Esophagus (tissue), 2 donors: ENCODE results near the gene MASP1. TPM values are rescaled to one million over a fixed set of nuclear protein-coding genes. Genes with fewer than 3 reads are reported as not detected.

Source experiments
- H3K27ac ChIP-seq, 2 donors: one replicate each; pipeline ENCODE4 v1.5.1; 2013; ENCODE audit warnings: low read depth in 2 of 2, mild to moderate bottlenecking in 2 of 2, inconsistent platforms in 1 of 2, low read length in 1 of 2, moderate library complexity in 1 of 2
- H3K27me3 ChIP-seq, 2 donors: one replicate each; pipeline ENCODE4 v1.6.1; 2013; ENCODE audit warnings: low read length in 2 of 2, control low read depth in 1 of 2, mild to moderate bottlenecking in 1 of 2; ENCODE audit not compliant: insufficient read depth in 2 of 2, control insufficient read depth in 1 of 2
- H3K36me3 ChIP-seq, 2 donors: one replicate each; pipeline ENCODE4 v1.6.1; 2013; ENCODE audit warnings: low read length in 1 of 2; ENCODE audit not compliant: control insufficient read depth in 2 of 2, insufficient read depth in 2 of 2
- H3K4me1 ChIP-seq, 2 donors: one replicate each; pipeline ENCODE4 v1.6.1; 2013; ENCODE audit warnings: low read length in 1 of 2; ENCODE audit not compliant: control insufficient read depth in 2 of 2, insufficient read depth in 2 of 2
- H3K4me3 ChIP-seq, 2 donors: one replicate each; pipeline ENCODE4 v1.5.1; 2013; ENCODE audit warnings: low read length in 2 of 2, mild to moderate bottlenecking in 2 of 2, low read depth in 1 of 2, moderate library complexity in 1 of 2
- H3K9me3 ChIP-seq, 2 donors: one replicate each; pipeline ENCODE4 v1.6.1; 2013; ENCODE audit warnings: mild to moderate bottlenecking in 2 of 2, low read depth in 1 of 2, low read length in 1 of 2, moderate library complexity in 1 of 2; ENCODE audit not compliant: control insufficient read depth in 2 of 2, insufficient read depth in 1 of 2
- WGBS, 2 donors: extraction: QIAGEN DNeasy Blood & Tissue Kit; methylation state at CpG; one replicate each; pipeline ENCODE4 v1.1.7; 2013; 5-methylcytosine and 5-hydroxymethylcytosine counted together
- polyA plus RNA-seq, 2 donors: library from polyadenylated mRNA; stranded (reverse); fragments of 200-250 nt; gene quantifications; one replicate each; pipeline ENCODE4 v1.2.3, GENCODE V29; 2013
- donor health status: healthy with polysubstance abuse.
- donor health status: Bipolar disorder and iron deficiency.

The MASP1 gene, protein sequence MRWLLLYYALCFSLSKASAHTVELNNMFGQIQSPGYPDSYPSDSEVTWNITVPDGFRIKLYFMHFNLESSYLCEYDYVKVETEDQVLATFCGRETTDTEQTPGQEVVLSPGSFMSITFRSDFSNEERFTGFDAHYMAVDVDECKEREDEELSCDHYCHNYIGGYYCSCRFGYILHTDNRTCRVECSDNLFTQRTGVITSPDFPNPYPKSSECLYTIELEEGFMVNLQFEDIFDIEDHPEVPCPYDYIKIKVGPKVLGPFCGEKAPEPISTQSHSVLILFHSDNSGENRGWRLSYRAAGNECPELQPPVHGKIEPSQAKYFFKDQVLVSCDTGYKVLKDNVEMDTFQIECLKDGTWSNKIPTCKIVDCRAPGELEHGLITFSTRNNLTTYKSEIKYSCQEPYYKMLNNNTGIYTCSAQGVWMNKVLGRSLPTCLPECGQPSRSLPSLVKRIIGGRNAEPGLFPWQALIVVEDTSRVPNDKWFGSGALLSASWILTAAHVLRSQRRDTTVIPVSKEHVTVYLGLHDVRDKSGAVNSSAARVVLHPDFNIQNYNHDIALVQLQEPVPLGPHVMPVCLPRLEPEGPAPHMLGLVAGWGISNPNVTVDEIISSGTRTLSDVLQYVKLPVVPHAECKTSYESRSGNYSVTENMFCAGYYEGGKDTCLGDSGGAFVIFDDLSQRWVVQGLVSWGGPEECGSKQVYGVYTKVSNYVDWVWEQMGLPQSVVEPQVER
- polyA plus RNA-seq, result under 1 TPM; 0.14 to 0.93 TPM

GRCh38 chr3:187291512-187292132, at the start of gene MASP1:
MASP1 (minus strand) TSS chr3:187291737; CDS start chr3:187291632, 105 bp downstream.
- Histone ChIP-seq H3K27me3 (no peaks in the 10 kb centered on the region), H3K4me3 (peak within 1 kb of the TSS in 1 of 2 donors; percentile 7), H3K9me3 (no peaks in the 10 kb centered on the region), H3K27ac (peak within 1 kb of the TSS in 1 of 2 donors; percentile 47), H3K36me3 (no peaks in the 10 kb centered on the region), H3K4me1 (peaks cover 0 to 3% of the 10 kb centered on the region in 2 donors)
- 19 to 25% methylated on average over 10 of the region's 10 CpGs for WGBS, 2 donors

DNA sequence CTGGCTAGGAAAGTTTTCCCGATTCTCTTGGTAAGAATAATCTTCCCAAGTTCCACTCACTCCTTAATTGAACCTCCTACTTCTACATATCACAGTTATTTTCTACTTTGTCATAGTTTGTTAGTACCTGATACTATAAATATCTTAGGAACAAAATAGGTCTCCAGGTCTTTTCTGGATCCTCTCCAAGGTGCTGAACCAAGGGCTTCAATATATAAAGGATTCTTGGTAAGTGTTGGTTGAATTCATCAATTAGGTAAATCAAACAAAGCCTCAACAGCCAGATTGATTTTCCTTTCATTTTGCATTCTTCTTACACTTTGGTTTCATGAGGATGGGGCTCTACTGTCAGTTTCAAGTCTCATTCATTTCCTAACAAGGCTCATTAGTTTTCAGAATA, 49.0 kb upstream of the MASP1 start:
- no peaks in the 10 kb centered on the region for H3K4me1 ChIP-seq
- no peak overlapping the region for H3K27ac ChIP-seq
- H3K27me3 ChIP-seq, result no peaks in the 10 kb centered on the region
- no peak overlapping the region for H3K4me3 ChIP-seq
- H3K9me3 ChIP-seq, result no peaks in the 10 kb centered on the region
- no peaks in the 10 kb centered on the region for H3K36me3 ChIP-seq
- 73 to 79% methylated on average over 1 of the region's 1 CpG for WGBS, 2 donors

DNA sequence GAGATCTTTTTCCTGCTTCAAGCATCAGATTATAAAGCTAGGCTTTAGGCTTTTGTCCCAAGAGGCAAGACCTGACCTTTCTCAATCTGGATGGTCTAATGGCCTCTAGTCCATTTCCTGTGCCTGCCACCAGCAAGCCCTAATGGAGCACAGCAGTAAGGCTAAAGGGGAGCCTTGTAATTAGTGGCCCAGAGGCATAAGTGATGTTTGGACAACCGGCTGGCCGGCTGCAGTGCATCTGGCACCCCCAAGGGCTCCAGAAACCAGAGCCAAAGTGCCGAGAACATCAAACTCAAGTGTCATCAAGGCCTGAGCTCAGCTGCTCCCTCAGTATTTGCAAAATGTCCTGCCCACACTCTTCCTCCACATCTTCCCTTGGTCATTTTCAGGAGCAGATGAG, 44.8 kb upstream of the MASP1 start:
- H3K4me3 ChIP-seq, result no peak overlapping the region
- WGBS, 2 donors, result 54 to 74% methylated on average over 3 of the region's 3 CpGs
- H3K36me3 ChIP-seq, result no peaks in the 10 kb centered on the region
- peaks cover 0 to 2% of the 10 kb centered on the region in 2 donors for H3K9me3 ChIP-seq
- no peak overlapping the region for H3K27ac ChIP-seq
- no peaks in the 10 kb centered on the region for H3K4me1 ChIP-seq
- no peaks in the 10 kb centered on the region for H3K27me3 ChIP-seq

- no peaks in the 10 kb centered on the region for H3K27me3 ChIP-seq
- no peak overlapping the region for H3K4me3 ChIP-seq
- 86 to 93% methylated on average over 4 of the region's 4 CpGs for WGBS, 2 donors
- no peaks in the 10 kb centered on the region for H3K4me1 ChIP-seq
- peaks cover 0 to 2% of the 10 kb centered on the region in 2 donors for H3K9me3 ChIP-seq
- H3K36me3 ChIP-seq, result no peaks in the 10 kb centered on the region
- H3K27ac ChIP-seq, result no peak overlapping the region
Observed at GRCh38 chr3:187334904-187335303, 43.4 kb upstream of the MASP1 start.

DNA sequence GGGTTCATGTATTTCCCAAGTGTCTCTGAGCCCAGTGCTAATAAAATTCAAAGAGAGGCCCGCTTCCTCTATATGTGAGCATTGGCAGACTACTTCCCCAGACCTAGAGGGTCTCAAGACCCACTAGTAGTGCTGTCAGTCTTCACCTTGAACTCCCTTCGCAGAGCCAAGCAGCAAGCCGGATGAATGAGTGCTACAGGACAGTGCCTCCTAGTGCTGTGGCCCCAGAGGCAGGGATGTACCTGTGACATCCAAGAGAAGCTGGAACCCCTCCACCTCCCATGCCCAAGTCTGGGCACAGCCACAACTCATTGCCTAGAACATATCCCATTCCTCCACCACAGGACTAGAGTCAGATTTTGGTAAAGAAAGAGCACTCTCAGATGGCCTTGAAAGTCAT, 37.2 kb upstream of the MASP1 start:
- no peak overlapping the region for H3K27ac ChIP-seq
- peaks cover 0 to 2% of the 10 kb centered on the region in 2 donors for H3K9me3 ChIP-seq
- WGBS, 2 donors, result 90 to 94% methylated on average over 3 of the region's 3 CpGs
- no peak overlapping the region for H3K4me3 ChIP-seq
- H3K4me1 ChIP-seq, result no peaks in the 10 kb centered on the region
- no peaks in the 10 kb centered on the region for H3K36me3 ChIP-seq
- H3K27me3 ChIP-seq, result no peaks in the 10 kb centered on the region

DNA sequence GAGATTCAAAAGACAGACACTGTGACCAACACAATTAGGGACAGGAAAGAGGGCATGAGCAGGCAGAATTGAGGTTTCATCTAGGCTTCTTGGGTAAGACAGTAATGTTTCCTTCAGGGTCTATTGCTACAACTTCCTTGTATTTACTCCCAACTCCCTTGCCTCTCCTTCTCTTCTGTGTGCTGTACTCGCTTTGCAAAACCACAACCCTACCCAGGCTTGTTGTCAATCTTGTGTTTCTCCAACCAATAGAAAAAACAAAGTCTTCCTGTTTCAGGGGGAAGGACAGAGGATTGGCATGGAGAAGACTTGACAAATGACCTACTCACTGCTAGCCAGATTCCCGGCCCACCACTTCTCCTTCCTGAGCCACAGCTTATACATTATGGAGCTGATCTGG, 36.3 kb upstream of the MASP1 start:
- WGBS, 2 donors, result 64 to 69% methylated on average over 2 of the region's 2 CpGs
- Histone ChIP-seq H3K4me3 (no peak overlapping the region), H3K9me3 (peaks cover 0 to 2% of the 10 kb centered on the region in 2 donors), H3K36me3 (no peaks in the 10 kb centered on the region), H3K27me3 (no peaks in the 10 kb centered on the region), H3K4me1 (no peaks in the 10 kb centered on the region), H3K27ac (no peak overlapping the region)

DNA sequence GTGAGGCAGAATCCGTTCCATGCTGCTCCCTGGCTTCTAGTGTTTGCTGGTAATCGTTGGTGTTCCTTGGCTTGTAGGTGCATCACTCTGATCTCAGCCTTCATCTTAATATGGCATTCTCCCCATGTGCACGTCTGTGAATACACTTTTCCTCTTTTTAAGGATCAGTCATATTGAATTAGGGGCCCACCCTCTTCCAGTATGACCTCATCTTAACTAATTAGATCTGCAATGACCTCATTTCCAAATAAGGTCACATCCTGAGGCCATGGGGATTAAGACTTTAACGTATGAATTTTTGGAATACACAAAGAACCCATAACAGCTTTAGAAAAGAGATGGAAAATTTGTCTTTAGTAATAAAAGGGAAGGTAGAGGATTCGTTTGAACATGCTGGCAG, 34.1 kb upstream of the MASP1 start:
- Histone ChIP-seq H3K27me3 (no peaks in the 10 kb centered on the region), H3K36me3 (no peaks in the 10 kb centered on the region), H3K4me3 (no peak overlapping the region), H3K4me1 (no peaks in the 10 kb centered on the region), H3K9me3 (no peaks in the 10 kb centered on the region), H3K27ac (no peak overlapping the region)
- WGBS, 2 donors, result 59 to 66% methylated on average over 5 of the region's 5 CpGs

- Histone ChIP-seq H3K36me3 (no peaks in the 10 kb centered on the region), H3K27ac (no peak overlapping the region), H3K9me3 (no peaks in the 10 kb centered on the region), H3K27me3 (no peaks in the 10 kb centered on the region), H3K4me3 (no peak overlapping the region), H3K4me1 (no peaks in the 10 kb centered on the region)
- 58 to 66% methylated on average over 3 of the region's 3 CpGs for whole genome bisulfite sequencing, 2 donors
Observed at GRCh38 chr3:187323091-187323490, 31.6 kb upstream of the MASP1 start.

DNA sequence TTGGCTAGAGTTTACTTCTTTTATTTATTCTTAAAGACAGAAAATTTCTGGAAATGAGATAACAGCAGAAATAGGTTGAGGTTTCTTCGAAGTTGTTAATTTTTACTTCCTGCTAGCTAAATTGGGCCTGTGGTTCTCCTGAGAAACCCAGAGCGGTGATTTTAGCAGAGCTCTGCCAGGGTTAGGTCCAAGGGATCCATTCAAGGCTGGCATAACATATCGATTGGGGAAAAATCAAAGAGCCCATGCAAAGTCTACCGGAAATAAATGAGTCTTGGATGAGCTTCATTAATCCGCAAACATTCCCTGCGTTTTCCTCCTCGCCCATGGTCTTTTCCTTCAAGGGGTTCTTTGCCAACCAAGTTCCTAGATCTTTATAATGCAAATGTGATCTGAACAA, 30.8 kb upstream of the MASP1 start:
- Histone ChIP-seq H3K27me3 (no peaks in the 10 kb centered on the region), H3K4me3 (no peak overlapping the region), H3K9me3 (no peaks in the 10 kb centered on the region), H3K36me3 (no peaks in the 10 kb centered on the region), H3K4me1 (no peaks in the 10 kb centered on the region), H3K27ac (no peak overlapping the region)
- 85 to 86% methylated on average over 7 of the region's 7 CpGs for WGBS, 2 donors
